Fibroblast of lung (primary cell): ENCODE measurements around the gene AP3D1.

Experiments used
- CTCF ChIP-seq, 2 donors: IDR thresholded peaks in 1 of 2; conservative IDR thresholded peaks in 1 of 2; 1 replicate in 1 of 2; 2 replicates in 1 of 2; pipeline ENCODE4 v1.5.1; 2011 to 2012; ENCODE audit warnings: low read length in 2 of 2, control low read depth in 1 of 2, inconsistent platforms in 1 of 2, low read depth in 1 of 2, mild to moderate bottlenecking in 1 of 2
- EZH2 ChIP-seq: IDR thresholded peaks from 2 replicates; pipeline ENCODE4 v1.5.1; 2012; ENCODE audit warnings: low read length, control low read depth, mild to moderate bottlenecking; ENCODE audit errors: missing control alignments

DNA sequence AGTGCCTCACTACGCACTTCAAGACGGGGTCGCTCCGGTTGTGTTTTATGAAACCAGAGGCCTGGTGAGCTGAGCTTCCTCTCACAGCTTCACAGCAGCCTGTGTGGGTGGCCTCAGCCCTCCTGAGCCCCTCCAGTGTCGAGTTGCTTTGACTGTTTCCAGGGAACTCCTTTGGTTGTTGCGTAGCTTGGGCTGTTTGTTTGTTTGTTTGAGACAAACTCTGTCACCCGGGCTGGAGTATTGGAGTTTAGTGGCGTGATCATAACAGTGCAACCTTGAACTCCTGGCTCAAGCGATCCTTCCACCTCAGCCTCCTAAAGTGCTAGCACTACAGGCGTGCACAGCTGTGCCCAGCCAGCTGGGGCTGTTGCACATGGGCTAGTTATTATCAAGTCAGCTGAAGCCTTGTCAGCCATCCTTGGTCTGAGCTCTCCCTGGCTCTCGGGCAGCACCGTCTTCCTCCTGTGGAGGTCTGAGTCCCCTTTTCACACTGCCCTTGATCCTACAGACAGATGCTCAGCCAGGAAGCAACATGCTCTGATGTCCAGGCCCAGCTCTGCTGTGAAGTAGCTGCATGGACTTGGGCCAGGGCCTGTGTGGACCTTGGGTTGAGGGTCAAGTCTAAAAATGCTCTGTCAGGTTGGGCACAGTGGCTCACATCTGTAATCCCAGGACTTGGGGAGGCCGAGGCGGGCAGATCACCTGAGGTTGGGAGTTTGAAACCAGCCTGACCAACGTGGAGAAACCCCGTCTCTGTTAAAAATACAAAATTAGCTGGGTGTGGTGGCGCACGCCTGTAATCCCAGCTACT lies 22.6 kb upstream of the AP3D1 start:
- TF ChIP-seq CTCF (conservative IDR thresholded peaks at IDR 0.05 in 1 of 2, IDR thresholded peaks at IDR 0.05 in 1 of 2; ENCODE audit: low read depth in 1 of 2, low read length in 2 of 2) = no peak
- TF ChIP-seq EZH2 = no peak
